ENCODE results near the gene CMSS1.

GRCh38 chr3:99974989-99975388 lies 157.3 kb downstream of the CMSS1 start:
- TF ChIP-seq CTCF (IDR thresholded peaks at IDR 0.05), result no peak
- no peak for TF ChIP-seq EZH2phosphoT487 (IDR thresholded peaks at IDR 0.05)

Measured in neural progenitor cell (in vitro differentiated cells).